PFSK-1 (cell line): ENCODE results near the gene UPF3B.

Experiments
- FOXP2 ChIP-seq: optimal IDR thresholded peaks from 2 replicates; pipeline ENCODE3; 2011; ENCODE audit warnings: borderline replicate concordance, control low read depth, inconsistent platforms; ENCODE audit not compliant: insufficient read depth; ENCODE audit errors: extremely low read length, extremely low read depth
- POLR2AphosphoS5 ChIP-seq: IDR thresholded peaks from 2 replicates; pipeline ENCODE4 v1.6.1; 2012; ENCODE audit warnings: low read depth, mild to moderate bottlenecking, control low read depth, low read length, moderate library complexity
- SIN3A ChIP-seq: IDR thresholded peaks from 2 replicates; pipeline ENCODE4 v1.6.1; 2012; ENCODE audit warnings: mild to moderate bottlenecking, low read length, moderate library complexity, borderline replicate concordance; ENCODE audit not compliant: insufficient read depth
- TAF1 ChIP-seq: IDR thresholded peaks from 2 replicates; pipeline ENCODE4 v1.6.1; 2012; ENCODE audit warnings: low read length, control low read depth, borderline replicate concordance; ENCODE audit not compliant: insufficient read depth
- TF ChIP-seq, protein P1 (sequence below), 2 experiments: IDR thresholded peaks; 2 replicates each; pipeline versions ENCODE4 v1.6.1 to v1.8.0; 2011 to 2012; ENCODE audit warnings: low read depth in 2 of 2, low read length in 2 of 2, control low read depth in 1 of 2, inconsistent platforms in 1 of 2, mild to moderate bottlenecking in 1 of 2, moderate library complexity in 1 of 2; ENCODE audit not compliant: insufficient read depth in 1 of 2

Gene UPF3B

DNA sequence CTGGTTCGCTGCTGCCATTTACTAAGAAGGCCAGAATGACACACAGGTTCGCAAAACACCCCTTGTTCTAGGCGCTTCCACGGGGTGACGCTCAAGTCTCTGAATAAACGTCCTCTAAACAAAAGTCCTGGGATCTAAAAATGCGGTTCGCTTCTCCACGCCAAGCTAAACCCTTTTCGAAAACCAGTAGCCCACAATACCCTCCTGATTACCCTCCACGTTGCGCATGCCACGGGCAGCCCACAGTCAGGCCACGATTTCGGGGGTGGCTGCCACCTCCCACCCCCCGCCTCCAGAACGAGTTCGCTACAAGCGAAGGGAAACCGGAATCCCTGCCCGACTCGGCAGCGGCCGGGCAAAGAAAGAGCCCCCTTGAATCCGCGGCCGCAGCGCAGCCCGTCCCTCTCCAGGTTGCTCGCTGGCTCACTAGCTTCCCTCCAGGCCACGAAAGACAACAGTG lies 61.8 kb downstream of the UPF3B start:
- no peak for TF ChIP-seq TAF1

DNA sequence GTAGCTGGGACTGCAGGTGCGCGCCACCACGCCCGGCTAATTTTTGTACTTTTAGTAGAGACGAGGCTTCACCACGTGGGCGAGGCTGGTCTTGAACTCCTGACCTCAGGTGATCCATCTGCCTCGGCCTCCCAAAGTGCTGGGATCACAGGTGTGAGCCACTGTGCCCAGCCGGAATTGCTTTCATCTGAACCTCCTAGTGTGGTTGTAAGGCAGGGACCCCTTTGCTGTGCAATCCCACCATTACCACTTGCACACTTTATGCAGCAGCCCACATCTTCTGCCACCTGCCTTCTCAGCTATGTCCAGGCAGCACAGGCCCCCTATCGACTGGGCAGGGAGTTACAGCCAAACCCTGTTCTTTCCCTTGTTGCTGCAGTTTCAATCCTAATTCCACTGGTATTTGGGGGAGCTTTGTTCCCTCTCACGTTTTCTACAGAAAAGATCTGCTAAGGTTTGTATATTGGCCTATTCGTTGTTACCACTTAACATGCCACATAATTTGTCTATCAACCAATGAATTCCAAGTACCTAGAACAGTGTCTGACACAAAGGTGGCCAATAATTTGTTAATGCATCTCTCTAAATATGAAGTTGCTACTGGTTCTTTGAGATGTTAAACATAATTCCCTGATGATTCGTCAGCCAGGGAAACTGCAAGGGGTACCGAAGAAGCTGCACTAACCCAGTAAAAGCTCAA lies 67.9 kb downstream of the UPF3B start:
- TF ChIP-seq SIN3A (no peak), TAF1 (no peak), FOXP2 (no peak), POLR2AphosphoS5 (no peak)
- TF ChIP-seq, protein P1, sequence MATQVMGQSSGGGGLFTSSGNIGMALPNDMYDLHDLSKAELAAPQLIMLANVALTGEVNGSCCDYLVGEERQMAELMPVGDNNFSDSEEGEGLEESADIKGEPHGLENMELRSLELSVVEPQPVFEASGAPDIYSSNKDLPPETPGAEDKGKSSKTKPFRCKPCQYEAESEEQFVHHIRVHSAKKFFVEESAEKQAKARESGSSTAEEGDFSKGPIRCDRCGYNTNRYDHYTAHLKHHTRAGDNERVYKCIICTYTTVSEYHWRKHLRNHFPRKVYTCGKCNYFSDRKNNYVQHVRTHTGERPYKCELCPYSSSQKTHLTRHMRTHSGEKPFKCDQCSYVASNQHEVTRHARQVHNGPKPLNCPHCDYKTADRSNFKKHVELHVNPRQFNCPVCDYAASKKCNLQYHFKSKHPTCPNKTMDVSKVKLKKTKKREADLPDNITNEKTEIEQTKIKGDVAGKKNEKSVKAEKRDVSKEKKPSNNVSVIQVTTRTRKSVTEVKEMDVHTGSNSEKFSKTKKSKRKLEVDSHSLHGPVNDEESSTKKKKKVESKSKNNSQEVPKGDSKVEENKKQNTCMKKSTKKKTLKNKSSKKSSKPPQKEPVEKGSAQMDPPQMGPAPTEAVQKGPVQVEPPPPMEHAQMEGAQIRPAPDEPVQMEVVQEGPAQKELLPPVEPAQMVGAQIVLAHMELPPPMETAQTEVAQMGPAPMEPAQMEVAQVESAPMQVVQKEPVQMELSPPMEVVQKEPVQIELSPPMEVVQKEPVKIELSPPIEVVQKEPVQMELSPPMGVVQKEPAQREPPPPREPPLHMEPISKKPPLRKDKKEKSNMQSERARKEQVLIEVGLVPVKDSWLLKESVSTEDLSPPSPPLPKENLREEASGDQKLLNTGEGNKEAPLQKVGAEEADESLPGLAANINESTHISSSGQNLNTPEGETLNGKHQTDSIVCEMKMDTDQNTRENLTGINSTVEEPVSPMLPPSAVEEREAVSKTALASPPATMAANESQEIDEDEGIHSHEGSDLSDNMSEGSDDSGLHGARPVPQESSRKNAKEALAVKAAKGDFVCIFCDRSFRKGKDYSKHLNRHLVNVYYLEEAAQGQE (IDR thresholded peaks at IDR 0.05; ENCODE audit: insufficient read depth in 1 of 2, low read depth in 2 of 2, low read length in 2 of 2): no peak
